HuH-7 (cell line): ENCODE measurements around the gene CDH4.
"Not testable (repeated sequence)": the region's sequence is repeated elsewhere in the genome, so short reads cannot be mapped to it uniquely, and the experiment has no call there.

ENCODE experiments used
- DNase-seq: peaks from one replicate; pipeline ENCODE4 v3.0.0; 2011; ENCODE audit warnings: low spot score

The CDH4 gene

DNA sequence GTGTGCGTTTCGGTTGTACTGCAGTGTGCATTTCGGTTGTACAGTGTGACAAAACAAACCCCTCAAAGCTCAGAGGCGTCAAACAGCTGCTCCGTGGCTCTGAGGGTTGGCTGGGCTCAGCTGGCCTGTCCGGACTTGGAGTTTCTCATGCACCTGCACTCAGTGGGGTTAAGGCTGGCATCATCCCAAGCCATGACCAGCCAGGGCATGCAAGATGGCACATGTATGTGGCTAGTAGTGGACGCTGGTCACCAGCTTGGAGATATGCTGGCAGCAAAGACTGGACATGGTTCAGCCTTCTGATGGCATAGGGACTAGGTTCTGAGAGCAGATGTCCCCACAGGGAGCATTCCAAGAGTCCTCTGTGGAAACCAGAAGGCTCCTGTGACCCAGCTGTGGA is 187.2 kb downstream of the CDH4 start:
- no peak for DNase-seq

DNA sequence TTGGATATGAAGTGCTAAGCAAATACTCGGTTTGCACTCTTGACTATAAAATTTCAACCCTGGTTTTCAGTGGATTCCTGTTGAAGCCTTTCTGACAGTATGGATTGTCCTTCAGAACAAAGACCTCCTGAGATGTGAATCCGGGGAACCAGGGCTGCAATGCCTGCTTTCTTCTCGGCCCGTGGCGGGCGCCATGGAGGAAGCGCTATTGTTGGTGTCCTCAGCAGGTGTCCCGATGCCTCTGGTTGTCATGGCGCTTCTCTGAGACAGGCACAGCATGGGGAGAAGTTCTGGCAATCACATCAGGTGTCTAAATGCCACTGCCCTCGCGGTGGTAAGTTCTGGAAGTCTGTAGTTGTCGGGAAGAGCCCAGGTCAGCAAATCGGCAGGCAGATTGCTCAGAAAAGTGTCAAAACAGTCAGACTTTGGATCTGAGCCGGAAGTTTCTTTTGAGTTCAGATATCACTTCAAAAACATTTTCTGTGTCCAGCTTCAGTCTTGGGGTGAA is 188.5 kb downstream of the CDH4 start:
- no peak for DNase-seq

DNA sequence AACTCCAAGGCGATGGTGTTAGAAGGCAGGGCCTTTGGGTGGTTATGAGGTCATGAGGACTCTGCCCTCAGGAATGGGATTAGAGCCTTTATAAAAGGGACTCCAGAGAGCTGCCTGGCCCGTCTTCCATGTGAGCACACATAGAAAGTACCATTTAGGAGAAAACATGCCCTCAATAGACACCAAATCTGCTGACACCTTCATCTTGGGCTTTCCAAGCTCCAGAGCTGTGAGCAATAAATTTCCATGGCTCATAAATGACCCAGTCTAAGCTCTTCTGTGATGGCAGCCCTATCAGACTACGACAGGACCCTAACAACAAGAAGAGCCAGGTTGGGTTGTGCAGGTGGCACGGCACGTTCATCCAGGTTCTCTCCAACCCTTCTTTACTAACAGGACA is 189.5 kb downstream of the CDH4 start:
- DNase-seq, result no peak

DNA sequence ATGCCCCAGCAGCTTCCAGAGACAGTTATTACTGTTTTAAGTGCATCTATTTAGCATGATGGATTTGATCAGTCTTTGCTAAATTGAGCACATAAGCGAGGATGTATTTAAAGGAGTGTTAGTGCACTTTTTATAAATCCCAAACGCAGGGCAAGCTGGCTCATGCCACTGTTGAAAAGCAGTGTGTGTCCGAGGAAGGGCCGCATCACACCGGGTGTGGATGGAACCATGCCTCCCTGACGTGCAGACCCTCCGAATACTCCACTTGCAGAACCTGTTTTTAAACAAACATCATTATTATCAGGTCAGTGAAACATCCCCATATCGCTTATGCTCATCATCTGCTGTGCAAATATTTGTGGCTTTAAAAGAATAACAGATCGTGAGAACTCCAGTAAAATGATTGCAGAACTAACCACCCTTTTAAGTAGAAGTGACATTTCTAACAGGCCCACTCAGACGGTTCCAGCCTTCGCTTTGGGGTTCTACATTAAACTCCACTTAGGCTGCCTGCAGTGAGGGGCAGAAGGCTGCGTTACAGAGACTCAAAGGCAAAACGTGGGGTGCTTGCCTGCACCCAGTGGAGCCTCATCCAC is 190.1 kb downstream of the CDH4 start:
- DNase-seq, result no peak

DNA sequence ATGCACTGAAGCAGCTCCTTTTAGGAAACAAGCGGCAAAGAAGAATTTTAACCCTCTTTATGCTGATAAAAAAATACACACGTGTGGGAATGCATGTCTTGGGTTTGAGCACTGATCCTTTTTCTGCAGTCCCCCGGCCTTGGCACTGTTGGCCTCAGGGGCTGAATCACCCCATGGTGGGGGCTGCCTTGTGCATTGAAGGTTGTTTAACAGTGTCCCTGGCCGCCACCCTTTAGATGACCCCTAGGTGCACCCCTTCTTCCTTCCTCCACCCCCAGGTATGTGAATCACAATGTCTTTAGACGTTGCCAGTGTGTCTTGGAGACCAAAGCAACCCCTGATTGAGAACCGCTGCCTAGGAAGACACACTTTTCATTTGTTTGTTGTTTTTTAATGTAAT is 190.7 kb downstream of the CDH4 start:
- no peak for DNase-seq

DNA sequence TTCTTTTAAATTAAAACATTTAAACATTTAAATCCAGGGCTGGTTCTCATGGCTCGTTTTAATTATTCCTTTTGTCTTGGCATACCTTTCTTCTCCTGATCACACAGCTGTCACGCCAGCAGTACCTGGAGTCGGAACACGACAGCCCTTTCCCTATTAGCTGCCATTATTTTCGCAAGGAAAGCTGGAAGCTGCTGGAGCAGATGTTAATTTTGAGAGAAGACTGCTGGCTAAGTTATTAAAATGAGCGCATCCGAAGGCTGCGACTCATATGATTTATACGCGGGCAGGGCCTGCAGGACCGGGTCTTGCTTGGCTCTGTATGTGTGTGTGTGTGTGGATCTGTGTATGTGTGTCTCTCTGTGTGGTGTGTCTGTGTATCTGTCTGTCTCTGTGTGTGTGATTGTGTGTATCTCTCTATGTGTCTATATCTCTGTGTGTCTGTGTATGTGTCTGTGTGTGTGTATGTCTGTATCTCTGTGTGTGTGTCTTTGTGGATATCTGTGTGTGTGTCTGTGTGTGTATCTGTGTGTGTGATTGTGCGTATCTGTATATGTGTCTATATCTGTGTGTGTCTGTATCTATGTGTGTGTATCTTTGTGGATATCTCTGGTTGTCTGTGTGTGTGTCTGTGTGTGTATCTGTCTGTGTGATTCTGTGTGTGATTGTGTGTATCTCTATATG is 191.5 kb downstream of the CDH4 start:
- DNase-seq, result no peak

DNA sequence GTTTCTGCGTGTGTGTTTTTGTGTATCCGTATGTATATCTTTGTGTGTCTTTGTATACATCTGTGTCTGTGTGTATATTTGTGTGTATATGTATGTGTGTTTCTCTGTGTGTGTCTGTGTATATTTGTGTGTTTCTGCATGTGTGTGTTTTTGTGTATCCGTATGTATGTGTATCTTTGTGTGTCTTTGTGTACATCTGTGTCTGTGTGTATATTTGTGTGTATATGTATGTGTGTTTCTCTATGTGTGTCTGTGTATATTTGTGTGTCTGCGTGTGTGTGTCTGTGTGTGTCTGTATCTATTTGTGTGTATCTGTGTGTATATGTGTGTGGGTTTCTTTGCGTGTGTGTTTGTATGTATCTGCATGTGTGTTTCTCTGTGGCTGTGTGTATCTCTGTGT is 192.6 kb downstream of the CDH4 start:
- DNase-seq, result no peak

DNA sequence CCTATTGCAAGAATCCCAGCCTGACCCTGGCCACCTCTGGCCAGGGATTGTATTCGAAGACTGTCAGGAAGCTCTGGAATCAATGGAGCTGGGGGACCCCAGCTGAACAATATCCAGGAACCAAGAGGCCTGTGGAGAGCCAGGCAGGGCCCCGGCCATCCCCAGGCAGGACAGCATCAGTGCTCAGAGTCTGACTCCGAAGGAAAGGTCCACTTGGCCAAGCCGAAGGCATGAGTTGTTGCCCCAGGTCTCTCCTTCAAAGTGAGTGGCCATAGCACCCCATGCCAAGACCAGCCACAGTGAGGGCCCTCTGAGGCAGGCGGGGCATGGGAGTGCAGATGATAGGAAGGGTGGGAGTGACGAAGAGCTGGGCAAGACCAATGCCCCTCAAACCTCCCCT is 193.1 kb downstream of the CDH4 start:
- no peak for DNase-seq

DNA sequence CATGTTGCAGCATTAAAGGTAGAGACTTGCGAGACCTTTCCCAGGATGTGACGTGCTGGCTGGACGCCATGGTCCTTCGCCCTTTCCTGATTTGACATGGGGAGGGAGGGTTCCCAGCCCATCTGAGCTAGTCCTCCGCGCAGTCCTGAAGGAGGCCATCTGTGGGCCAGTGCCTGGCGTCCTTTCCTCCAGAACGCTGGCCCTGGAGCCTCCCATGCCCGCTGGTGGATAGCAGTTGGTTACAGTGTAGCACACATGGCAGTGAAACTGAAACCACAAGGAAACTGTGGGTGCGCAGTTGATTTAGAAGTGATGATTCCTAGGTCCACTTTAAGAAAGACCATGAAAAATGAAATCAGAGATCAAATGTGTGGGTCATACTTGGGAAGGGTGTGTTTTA is 193.7 kb downstream of the CDH4 start:
- no peak for DNase-seq

DNA sequence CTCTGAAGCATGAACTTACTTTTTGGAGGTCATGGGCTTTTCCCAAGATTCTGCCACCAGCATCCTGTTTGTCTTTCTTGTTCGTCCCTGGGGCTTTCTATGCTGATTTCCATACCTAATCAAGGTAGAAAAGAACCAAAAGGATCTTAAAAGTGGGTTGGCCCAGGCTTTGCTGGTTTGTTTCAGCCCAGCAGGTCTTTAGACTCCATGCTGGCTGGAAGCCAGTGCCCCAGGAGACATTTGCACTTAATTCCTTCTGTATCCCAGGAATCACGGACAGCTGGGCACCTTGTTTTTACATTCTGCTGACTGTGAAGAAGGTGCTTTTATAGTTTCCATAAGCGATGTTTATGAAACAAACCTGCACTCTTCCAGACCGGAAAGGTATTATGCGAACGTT is 195.9 kb downstream of the CDH4 start:
- no peak for DNase-seq

DNA sequence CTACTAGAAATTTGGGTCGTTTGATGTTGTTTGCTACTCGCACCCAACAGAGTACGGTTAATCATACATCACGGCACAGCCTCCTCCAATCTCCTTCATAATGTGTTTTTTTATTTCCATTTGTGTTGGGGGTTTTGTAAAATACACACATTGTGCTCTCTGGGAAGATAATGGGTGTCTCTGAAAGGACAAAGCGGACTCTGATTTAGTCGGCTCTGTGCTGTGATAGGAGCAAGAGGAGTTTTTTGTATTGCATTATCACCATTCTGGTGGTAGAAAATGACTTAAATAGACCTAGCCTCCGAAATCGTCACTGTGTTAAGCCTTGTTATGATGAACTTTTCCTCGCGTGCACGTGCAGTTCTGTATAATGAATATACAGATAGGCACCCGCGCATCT is 196.3 kb downstream of the CDH4 start:
- DNase-seq, result no peak

DNA sequence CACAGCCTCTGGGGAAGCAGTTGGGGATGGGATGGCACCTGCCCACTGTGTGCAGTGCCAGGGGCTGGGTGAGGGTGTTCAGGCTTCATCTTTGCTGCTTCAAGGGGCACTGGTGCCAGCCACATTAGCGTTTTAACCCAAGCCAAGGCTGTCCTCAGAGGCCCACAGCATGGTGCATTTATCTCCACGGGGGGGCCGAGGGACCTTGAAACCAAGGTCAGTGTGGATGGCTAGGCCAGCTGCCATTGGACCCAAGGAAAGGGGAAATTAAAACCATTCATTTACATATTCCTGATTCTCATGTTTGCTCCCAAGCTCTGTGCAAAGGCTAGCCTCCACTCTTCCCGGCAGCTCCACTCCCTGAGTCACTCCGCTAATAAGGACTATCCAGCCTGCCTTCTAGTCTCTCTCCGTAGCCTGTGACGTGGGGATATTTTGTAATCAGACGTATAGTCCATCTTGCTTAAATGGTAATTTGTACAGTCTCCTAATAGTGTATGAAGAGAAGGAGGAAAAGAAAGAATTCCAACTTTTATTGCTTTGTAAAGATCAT is 197.1 kb downstream of the CDH4 start:
- no peak for DNase-seq

DNA sequence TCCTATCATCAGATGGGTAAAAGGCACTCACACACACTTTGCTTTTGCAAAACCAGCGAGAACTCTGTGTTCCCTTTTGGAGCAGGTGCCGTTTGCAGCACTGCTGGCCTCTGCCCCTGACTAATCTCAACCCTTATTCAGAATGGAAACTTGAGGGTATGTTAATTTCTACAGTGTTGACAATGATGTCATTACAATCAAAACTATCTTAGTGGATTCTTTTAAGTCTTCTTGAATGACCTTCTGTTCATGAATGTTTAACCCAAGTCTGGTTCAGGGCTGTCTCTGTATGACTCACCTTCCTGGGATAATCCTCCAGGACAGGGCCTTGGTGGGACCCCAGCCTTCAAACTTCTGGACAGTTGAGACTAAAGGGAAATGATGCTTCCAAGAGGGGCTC is 197.9 kb downstream of the CDH4 start:
- DNase-seq, result no peak

DNA sequence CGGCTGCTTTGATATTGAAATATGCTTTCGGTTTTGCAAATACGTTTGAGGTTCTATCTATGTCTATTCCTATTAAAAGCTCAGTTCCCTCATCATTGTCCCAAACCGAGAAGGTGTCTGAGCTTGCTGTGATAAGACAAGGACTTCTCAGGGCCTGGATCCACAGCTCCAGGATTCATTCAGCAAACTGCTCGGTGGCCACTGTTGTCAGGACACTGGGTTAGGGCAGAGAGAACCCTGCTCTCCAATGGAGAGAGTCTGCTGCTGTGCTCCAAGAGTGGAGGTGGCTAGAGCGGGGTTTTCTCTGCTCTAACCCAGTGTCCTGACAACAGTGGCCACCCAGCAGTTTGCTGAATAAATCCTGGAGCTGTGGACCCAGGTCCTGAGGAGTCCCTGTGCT is 198.5 kb downstream of the CDH4 start:
- DNase-seq, result no peak

DNA sequence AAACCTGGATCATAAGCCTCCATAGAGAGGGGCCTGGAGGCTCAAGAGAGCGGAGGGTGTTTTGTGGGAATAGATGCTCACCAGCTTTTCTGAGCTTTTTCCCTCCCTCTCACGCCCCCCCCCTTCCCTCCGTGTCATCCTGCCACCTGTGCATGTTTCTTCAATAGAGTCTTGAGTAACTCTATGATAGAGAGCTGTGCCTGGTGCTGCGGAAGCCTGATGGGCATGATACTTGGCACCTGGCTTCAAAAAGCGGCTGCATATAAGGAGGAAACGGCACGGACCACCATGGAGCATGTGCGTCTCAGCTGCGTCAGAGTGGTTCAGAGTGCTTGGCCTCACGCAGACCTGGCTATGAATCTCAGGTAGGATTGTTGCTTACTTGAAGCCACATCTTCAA is 198.9 kb downstream of the CDH4 start:
- no peak for DNase-seq

DNA sequence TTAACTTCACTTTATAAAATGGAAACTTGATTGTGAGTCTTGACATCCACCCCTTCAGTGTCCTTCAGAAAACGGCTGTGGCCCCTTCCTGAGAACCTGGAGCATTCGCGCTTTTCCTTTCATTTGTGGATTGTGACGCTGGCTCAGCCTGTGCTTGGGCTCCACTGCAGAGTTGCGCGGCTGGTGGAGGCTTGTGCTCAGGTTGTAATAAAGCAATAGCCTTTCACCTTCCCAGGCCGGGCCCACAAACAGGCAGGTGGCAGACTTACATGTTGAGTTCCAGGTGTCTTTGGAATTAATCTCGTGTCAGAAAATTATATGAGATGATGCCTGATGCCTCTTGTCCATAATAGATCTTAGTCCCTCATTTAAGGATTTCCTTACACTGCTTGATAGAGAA is 199.9 kb downstream of the CDH4 start:
- DNase-seq, result no peak

DNA sequence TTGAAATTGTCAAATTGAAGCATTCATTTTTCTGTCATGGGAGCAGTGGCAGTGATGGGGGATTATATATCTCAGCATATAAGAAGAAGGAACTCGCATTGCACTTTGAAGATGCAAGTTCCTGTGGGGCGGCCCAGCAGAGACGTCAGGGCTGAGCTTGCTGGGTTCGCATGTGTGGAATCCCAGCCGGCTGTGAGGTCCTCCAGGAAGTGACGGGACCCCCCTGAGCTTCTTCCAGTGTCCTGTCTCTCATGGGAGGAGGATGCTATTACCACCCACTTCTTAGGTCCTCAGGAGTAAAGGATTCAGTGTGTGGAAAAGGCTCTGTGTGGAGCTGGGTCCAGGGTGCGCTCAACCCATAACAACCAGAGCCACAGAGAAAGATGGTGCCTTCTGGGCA is 201.2 kb downstream of the CDH4 start:
- no peak for DNase-seq

DNA sequence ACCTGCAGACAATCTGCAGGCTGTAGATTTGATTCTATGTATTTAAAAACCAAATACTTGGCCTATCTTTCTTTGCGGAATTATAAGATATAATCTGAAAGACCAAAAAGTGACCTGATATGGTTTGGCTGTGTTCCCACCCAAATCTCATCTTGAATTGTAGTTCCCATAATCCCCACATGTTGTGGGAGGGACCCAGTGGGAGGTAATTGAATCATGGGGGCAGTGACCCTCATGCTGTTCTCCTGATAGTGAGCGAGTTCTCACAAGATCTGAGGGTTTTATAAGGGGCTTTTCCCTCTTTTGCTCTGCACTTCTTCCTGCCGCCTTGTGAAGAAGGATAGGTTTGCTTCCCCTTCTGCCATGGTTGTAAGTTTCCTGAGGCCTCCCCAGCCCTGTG is 201.6 kb downstream of the CDH4 start:
- not testable (repeated sequence) for DNase-seq

DNA sequence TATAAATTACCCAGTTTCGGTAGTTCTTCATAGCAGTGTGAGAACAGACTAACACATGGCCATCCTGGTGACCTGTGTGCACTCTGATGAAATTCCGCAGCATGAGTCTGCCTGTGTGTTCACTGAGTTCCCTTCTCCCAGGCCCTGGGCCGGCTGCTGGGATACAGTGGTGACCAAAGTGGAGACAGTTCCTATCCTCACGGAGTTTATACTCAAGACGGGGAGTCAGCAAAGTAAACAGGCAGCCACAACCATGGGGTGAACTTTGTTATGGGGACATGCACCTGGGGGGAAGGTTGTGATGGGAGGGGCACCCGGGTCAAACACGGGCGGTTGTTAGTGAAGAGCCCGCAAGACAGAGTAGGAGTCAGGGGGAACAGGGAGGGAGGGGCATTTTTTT is 202.0 kb downstream of the CDH4 start:
- DNase-seq, result no peak

DNA sequence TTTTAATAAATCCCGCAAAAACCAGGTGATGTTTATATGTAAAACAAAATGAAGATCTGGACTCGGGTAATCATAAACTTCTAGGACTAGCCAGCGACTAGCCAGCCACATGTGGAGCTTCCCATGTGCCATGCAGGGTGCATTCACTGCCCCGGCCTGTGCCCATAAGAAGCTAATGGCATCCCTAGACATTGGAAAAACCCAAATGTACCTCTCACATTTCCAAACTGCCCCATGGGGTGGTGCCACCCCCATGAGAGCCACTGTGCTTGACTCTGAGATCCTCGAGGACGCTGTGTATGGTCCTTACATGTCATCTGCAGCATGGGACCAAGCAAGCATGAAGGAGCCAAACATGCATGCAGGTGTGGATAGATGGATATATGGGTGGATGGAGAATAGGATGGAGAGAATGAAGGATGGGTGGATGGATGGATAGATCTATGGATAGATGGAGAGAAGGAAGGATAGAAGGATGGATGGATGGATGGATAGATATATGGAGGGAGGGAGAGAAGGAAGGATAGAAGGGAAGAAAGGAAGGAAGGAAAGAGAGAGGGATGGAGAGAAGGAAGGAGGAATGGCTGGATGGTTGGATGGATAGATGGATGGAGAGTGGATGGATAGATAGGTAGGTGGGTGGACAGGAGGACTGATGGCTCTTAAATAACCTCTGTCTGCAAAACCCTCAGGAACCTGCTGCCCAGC is 203.6 kb downstream of the CDH4 start:
- no peak for DNase-seq

DNA sequence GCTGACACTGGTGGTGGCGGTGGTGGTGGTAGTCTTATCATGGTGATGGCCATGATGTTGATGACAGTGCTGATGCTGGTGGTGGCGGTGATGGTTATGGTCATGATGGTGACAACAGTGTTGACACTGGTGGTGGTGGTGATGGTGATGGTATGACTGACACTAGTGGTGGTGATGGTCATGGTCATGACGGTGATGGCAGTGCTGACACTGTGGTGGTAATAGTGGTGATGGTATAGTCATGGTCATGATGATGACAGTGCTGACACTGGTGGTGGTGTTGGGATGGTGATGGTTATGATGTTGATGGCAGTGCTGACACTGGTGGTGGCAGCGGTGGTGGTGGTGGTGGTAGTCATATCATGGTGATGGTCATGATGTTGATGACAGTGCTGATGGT is 205.7 kb downstream of the CDH4 start:
- no peak for DNase-seq

DNA sequence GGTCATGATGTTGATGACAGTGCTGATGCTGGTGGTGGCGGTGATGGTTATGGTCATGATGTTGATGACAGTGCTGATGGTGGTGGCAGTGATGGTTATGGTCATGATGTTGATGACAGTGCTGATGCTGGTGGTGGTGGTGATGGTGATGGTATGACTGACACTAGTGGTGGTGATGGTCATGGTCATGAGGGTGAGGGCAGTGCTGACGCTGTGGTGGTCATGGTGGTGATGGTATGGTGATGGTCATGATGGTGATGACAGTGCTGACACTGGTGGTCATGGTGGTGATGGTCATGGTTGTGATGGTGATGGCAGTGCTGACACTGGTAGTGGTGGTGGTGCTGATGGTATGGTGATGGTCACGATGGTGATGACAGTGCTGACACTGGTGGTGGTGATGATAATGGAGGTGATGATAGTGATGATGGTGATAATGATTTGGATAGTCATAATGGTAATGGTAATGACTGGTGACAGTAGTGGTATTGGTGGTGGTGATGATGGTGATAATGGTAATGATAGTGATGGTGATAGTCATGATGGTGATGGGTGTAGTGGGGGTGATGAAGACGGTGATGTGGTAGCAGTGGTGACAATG is 206.2 kb downstream of the CDH4 start:
- no peak for DNase-seq

DNA sequence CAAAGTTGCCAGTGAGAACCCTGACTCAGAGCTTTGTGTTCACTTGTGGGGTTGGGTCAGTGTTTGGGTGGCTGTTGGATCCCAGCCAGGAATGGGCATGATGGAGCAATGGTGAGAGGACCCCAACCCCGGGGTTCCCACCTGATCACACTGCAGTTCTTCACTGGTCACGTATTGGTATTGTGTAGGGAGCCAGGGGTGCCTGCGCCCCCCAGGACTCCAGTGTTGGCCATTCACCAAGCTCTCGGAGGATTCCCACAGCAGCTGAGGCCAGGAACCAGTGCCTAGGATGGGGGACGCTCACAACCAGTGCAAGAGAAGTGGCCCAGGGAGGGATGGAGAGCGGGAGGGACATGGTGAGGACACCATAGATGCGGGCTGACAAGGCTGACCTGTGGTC is 207.2 kb downstream of the CDH4 start:
- no peak for DNase-seq
